HepG2 (cell line): Measurements from ENCODE around the gene NT5DC1. TPM values are rescaled to one million over a fixed set of nuclear protein-coding genes. Genes with fewer than 3 reads are reported as not detected.

ENCODE experiments used
- ATF3 ChIP-seq: sonication (generic); formaldehyde crosslinking; IDR thresholded peaks from 2 replicates; pipeline ENCODE4 v1.4.0; 2020; ENCODE audit warnings: missing genetic modification reagents
- BATF2 ChIP-seq: sonication (generic); formaldehyde crosslinking; IDR thresholded peaks from 2 replicates; pipeline ENCODE4 v1.8.0; 2022; ENCODE audit warnings: mild to moderate bottlenecking, missing genetic modification reagents, moderate library complexity
- DNMT3B ChIP-seq: conservative IDR thresholded peaks from 2 replicates; pipeline ENCODE4 v1.6.1; 2016; ENCODE audit warnings: missing biosample characterization, control low read depth
- FOXP1 ChIP-seq, 2 experiments: fragments of 450-650 bp in 1 of 2; IDR thresholded peaks; 2 replicates each; pipeline ENCODE4 v1.6.1; 2017 to 2018; ENCODE audit warnings: antibody characterized with exemption in 1 of 2
- KLF16 ChIP-seq, 2 experiments: sonication (generic) in 1 of 2; formaldehyde crosslinking in 1 of 2; IDR thresholded peaks; 2 replicates each; pipeline versions ENCODE4 v1.6.1 to v1.8.0; 2016 to 2023; ENCODE audit warnings: missing genetic modification reagents in 2 of 2, missing compliant biosample characterization in 1 of 2
- KLF6 ChIP-seq: IDR thresholded peaks from 2 replicates; pipeline ENCODE4 v1.8.0; 2016; ENCODE audit warnings: missing biosample characterization, missing genetic modification reagents
- LCORL ChIP-seq, 2 experiments: fragments of 450-650 bp in 1 of 2; sonication (generic) in 1 of 2; formaldehyde crosslinking in 1 of 2; IDR thresholded peaks; 2 replicates each; pipeline versions ENCODE4 v1.5.0 to v1.6.1; 2017 to 2020; ENCODE audit warnings: antibody characterized with exemption in 1 of 2, missing genetic modification reagents in 1 of 2
- MXI1 ChIP-seq: IDR thresholded peaks from 3 replicates; pipeline ENCODE4 v1.6.1; 2012; ENCODE audit warnings: low read depth, low read length, inconsistent platforms, borderline replicate concordance
- NFIC ChIP-seq: IDR thresholded peaks from 2 replicates; pipeline ENCODE4 v1.6.1; 2012; ENCODE audit warnings: mild to moderate bottlenecking, low read length, inconsistent platforms
- POGZ ChIP-seq: sonication (generic); formaldehyde crosslinking; IDR thresholded peaks from 2 replicates; pipeline ENCODE4 v1.4.0; 2020; ENCODE audit warnings: mild to moderate bottlenecking, missing genetic modification reagents
- RBAK ChIP-seq: sonication (generic); formaldehyde crosslinking; IDR thresholded peaks from 2 replicates; pipeline ENCODE4 v1.5.1; 2020; ENCODE audit warnings: mild to moderate bottlenecking, missing genetic modification reagents
- XRCC5 ChIP-seq: fragments of 200-400 bp; formaldehyde crosslinking; optimal IDR thresholded peaks from 2 replicates; pipeline ENCODE3; 2017; ENCODE audit warnings: mild to moderate bottlenecking, low read length
- ZNF777 ChIP-seq: sonication (generic); formaldehyde crosslinking; IDR thresholded peaks from 2 replicates; pipeline ENCODE4 v1.4.0; 2020; ENCODE audit warnings: missing genetic modification reagents
- ZSCAN20 ChIP-seq: sonication (generic); formaldehyde crosslinking; IDR thresholded peaks from 2 replicates; pipeline ENCODE4 v1.4.0; 2020; ENCODE audit warnings: missing genetic modification reagents, mild to moderate bottlenecking, borderline replicate concordance
- polyA plus RNA-seq, 8 experiments: library from polyadenylated mRNA; depleted of rRNA in 3 of 8; stranded (reverse) in 7 of 8; unstranded in 1 of 8; fragments of >200 nt; fragmentation: Illumina TruSeq in 4 of 8; extraction: Trizol in 4 of 8; gene quantifications; 2 replicates each; pipeline versions ENCODE4 v1.2.1 to v1.2.3, GENCODE V29; 2011 to 2016; ENCODE audit warnings: low read depth in 4 of 8, missing spikeins in 1 of 8, mixed read lengths in 1 of 8; ENCODE audit not compliant: insufficient read depth in 1 of 8
- total RNA-seq, 5 experiments: library from RNA; depleted of rRNA; stranded (reverse); fragments of >200 nt; fragmentation: Illumina TruSeq; extraction: Trizol; gene quantifications; 2 replicates each; pipeline ENCODE4 v1.2.3, GENCODE V29; 2016; ENCODE audit warnings: low read depth in 1 of 5
- TF ChIP-seq, protein P1 (sequence below): sonication (generic); formaldehyde crosslinking; IDR thresholded peaks from 2 replicates; pipeline ENCODE4 v1.8.0; 2022; ENCODE audit warnings: missing genetic modification reagents, low read depth, mild to moderate bottlenecking, borderline replicate concordance
- TF ChIP-seq, protein P2 (sequence below): sonication (generic); formaldehyde crosslinking; IDR thresholded peaks from 2 replicates; pipeline ENCODE4 v1.4.0; 2020; ENCODE audit warnings: missing genetic modification reagents, borderline replicate concordance
- TF ChIP-seq, protein P3 (sequence below): IDR thresholded peaks from 2 replicates; pipeline ENCODE4 v1.6.1; 2016; ENCODE audit warnings: missing genetic modification reagents, missing compliant biosample characterization
- TF ChIP-seq, protein P4 (sequence below): sonication (generic); formaldehyde crosslinking; IDR thresholded peaks from 2 replicates; pipeline ENCODE4 v1.8.0; 2022; ENCODE audit warnings: mild to moderate bottlenecking, missing genetic modification reagents

Gene NT5DC1
- total and polyA plus RNA-seq, 2 of the 13 experiments (the other 11 are each of a cell fraction or from before 2014, with no cell fraction given) = 27.0 to 56.1 TPM

DNA sequence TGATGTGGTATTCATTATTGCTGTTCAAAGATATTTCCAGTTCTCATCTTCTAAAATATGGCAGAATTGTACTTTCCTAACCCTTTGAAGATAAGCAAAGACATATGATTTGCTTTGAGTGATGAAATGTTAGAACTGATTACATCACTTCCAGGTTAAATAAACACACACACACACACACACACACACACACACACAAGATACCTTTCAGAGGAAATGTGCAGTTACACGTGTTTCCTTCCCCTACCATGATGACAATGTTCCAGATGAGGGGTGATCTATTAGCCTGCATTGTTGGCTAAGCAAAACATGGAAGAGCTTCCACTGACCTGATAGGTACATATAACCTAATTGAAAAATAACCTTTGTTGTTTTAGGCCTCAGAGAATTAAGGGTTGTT is 28.3 kb upstream of the NT5DC1 start (continued):
- TF ChIP-seq DNMT3B (CRISPR knock-in tag) = peak; percentile 83; the same call in 1 of the 2 replicates
- 0 out of 2 replicates have a peak, but pooled peaks have one; percentile 20 for TF ChIP-seq LCORL (IDR thresholded peaks at IDR 0.05)
- TF ChIP-seq LCORL (CRISPR knock-in tag; IDR thresholded peaks at IDR 0.05) = no peak
- TF ChIP-seq RBAK (CRISPR knock-in tag) = no peak
- peak; percentile 23; the same call in 1 of the 3 replicates for TF ChIP-seq MXI1
- TF ChIP-seq NFIC = no peak; the same call in 1 of the 2 replicates
- no peak for TF ChIP-seq KLF16 (CRISPR knock-in tag; IDR thresholded peaks at IDR 0.05)
- TF ChIP-seq ZSCAN20 = no peak
- no peak for TF ChIP-seq XRCC5
- TF ChIP-seq ZNF777 (CRISPR knock-in tag) = no peak
- peak; percentile 94 for TF ChIP-seq POGZ (CRISPR knock-in tag)
- TF ChIP-seq FOXP1 (IDR thresholded peaks at IDR 0.05) = peak; percentile 73
- peak; percentile 44; the same call in 1 of the 2 replicates for TF ChIP-seq FOXP1 (CRISPR knock-in tag; IDR thresholded peaks at IDR 0.05)
- TF ChIP-seq, protein P1, sequence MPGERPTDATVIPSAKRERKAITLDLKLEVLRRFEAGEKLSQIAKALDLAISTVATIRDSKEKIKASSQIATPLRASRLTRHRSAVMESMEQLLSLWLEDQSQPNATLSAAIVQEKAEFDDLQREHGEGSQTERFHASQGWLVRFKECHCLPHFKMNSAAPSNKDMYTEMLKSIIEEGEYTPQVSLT (CRISPR knock-in tag) = no peak
- 0 out of 2 replicates have a peak, but pooled peaks have one; percentile 45 for TF ChIP-seq ATF3
- TF ChIP-seq KLF6 (CRISPR knock-in tag) = no peak
- TF ChIP-seq, protein P2, sequence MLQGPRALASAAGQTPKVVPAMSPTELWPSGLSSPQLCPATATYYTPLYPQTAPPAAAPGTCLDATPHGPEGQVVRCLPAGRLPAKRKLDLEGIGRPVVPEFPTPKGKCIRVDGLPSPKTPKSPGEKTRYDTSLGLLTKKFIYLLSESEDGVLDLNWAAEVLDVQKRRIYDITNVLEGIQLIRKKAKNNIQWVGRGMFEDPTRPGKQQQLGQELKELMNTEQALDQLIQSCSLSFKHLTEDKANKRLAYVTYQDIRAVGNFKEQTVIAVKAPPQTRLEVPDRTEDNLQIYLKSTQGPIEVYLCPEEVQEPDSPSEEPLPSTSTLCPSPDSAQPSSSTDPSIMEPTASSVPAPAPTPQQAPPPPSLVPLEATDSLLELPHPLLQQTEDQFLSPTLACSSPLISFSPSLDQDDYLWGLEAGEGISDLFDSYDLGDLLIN (CRISPR knock-in tag) = no peak
- TF ChIP-seq, protein P3, sequence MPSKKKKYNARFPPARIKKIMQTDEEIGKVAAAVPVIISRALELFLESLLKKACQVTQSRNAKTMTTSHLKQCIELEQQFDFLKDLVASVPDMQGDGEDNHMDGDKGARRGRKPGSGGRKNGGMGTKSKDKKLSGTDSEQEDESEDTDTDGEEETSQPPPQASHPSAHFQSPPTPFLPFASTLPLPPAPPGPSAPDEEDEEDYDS = no peak
- TF ChIP-seq, protein P4, sequence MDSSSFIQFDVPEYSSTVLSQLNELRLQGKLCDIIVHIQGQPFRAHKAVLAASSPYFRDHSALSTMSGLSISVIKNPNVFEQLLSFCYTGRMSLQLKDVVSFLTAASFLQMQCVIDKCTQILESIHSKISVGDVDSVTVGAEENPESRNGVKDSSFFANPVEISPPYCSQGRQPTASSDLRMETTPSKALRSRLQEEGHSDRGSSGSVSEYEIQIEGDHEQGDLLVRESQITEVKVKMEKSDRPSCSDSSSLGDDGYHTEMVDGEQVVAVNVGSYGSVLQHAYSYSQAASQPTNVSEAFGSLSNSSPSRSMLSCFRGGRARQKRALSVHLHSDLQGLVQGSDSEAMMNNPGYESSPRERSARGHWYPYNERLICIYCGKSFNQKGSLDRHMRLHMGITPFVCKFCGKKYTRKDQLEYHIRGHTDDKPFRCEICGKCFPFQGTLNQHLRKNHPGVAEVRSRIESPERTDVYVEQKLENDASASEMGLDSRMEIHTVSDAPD (CRISPR knock-in tag) = no peak
- no peak for TF ChIP-seq BATF2 (CRISPR knock-in tag)
- TF ChIP-seq, all 625 proteins: peak for 80
